ENCODE measurements around the gene TSPAN9.

- TF ChIP-seq CTCF (IDR thresholded peaks at IDR 0.05) (no peak), POLR2AphosphoS5 (IDR thresholded peaks at IDR 0.05) (no peak), POLR2A (IDR thresholded peaks at IDR 0.05) (no peak)
Observed at GRCh38 chr12:3200814-3201233, 123.6 kb downstream of the TSPAN9 start.
